HG03108 (cell line): Measurements from ENCODE around the gene WDR4.
"Not testable (repeated sequence)": the region's sequence is repeated elsewhere in the genome, so short reads cannot be mapped to it uniquely, and the experiment has no call there.

Source experiments
- ATAC-seq: cut with Tn5 transposase; IDR thresholded peaks from one replicate; pipeline ENCODE4 v1.9.1; 2021; ENCODE audit warnings: moderate library complexity; ENCODE audit not compliant: unreplicated experiment

Gene WDR4

DNA sequence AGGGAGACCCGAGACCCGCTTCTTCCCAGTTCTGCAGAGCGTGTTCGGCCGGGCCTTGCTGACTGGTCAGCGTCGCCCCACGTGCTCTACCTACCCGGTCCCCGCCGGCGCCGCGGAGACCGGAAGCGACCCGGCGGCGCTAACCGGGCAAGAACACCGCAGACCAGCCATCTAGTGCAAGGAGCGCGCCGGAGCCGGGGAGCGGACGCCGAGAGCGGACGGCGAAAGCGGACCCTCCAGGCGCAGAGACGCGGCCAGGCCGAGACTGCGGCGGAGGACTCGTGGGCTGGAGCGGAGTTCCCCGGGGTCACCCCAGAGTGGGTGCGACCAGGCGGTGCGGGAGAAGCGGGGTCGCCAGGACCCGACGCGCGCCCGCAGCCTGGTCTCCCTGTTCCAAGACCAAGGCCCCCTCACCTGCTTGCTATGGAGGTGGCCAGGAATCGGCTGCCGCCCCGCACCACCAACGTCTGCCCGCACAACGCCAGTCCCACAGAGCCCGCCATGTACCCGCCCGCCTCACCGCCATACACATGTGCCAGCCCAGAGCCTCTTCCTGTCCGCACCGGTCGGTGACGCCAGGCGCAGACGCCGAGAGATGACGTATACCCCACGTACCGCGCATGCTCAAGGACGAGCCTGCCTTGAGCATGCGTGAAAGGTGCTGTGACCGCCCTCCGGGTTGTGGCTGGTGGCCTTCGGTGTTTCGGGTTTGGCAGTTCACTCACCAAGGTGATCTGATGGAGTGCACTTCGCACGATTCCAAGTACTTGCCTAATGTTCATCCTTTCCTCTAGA lies at the start of gene WDR4:
Gene WDR4 (minus strand): TSS at position 547 of the 795 bp plus-strand sequence. CDS start 44 bp downstream, at position 503.
- ATAC-seq: peak; percentile 75

GRCh38 chr21:42927474-42928200 lies 48.3 kb upstream of the WDR4 start:
- ATAC-seq: not testable (repeated sequence)

DNA sequence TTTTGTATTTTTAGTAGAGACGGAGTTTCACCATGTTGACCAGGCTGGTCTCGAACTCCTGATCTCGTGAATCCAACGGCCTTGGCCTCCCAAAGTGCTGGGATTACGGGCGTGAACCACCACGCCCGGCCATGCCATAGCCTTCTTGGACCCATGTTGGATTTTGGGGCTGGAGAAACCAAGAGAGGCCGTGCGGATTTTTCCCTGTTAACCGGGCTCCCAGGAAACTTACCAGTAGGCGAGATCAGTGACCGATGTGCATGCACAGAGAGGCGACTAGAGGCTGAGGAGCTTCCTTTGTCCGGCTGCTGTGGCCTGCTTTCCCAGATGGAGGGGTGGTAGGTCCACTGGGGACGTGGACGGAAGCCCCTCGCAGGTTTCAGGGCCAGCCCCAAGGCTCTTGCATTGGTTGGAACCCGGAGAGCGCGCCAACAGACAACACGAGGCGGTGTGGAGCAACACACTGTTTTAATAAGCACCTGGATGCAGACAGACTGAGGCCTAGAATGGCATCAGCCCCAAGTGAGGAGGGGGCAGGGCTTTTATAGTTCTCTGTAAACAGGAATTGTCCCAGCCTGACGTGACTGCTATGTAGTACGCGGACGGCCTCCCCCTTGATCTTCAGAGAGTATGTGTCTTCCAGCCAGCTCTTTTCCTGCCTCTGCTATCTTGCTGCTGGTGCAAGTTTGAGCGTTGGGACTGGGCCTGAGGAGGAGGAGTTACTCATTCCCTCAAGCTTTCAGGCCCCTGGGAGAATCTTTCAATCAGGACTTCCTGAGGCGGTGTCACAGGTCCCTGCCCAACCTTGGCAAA lies 46.0 kb upstream of the WDR4 start, which contains the start of gene ERVH48-1:
Gene ERVH48-1 (minus strand): TSS at position 517 of the 813 bp plus-strand sequence. CDS start 6,624 bp downstream, outside the sequence.
- no peak for ATAC-seq

DNA sequence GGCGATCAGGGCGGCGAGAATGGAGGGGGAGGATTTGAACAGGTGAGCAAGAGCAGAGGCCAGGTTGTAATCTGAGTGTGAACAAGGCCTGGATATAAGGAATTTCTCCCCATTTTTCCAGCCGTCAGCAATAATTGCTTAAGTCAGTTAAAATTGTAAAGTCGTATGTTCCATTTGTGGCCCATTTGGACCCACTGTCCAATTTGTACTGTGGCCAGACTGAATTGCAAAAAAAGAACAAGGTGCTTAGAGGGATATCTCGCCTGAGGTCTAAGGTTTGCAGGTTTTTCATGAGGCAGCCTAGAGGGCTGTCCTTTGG lies 45.1 kb upstream of the WDR4 start:
- no peak for ATAC-seq

DNA sequence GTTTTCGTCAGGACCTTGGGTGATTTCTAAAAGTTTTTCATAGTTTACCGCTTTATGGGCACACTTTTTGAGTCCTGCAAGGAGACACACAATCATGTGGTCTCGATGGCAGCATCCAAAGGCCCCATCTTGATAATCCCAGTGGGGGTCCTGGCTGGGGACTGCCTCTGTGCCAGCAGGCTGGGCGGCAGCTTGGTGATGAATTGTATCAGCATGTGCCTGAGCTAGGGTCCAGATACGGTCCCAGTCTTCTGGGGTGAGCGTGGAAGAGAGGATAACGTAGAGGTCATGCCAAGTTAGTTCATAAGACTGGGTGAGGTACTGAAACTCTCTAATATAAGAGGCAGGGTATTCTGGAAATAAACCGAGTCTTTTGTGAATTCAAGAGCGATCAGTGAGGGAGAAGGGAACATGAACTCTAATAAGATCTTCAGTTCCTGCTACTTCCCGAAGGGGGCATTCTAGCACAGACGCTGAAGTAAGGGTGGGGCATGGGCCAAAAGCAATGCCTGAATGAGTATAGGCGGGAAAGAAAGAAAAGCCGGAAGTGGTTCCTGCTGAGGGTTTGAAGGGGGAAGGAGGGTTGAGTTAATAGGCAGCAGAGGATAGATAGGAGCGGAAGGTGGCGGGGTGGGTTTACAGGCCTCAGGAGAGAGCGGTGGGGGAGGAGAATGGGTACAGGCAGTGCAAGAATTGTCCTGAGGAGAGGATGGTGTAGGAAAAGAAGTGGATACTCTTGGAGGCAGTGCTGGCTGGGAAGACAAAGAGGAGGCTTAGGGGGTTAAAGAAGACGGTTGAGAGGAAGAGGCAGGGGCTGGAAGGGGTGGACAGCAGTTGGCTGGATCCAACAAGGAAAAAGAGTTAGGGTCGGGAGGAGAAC lies 44.5 kb upstream of the WDR4 start:
- no peak for ATAC-seq

GRCh38 chr21:42922918-42923317 lies 43.6 kb upstream of the WDR4 start:
- no peak for ATAC-seq

- no peak for ATAC-seq
These were observed 42.6 kb upstream of the WDR4 start for GRCh38 chr21:42921927-42922326.

- ATAC-seq: no peak
These were observed 39.0 kb upstream of the WDR4 start for GRCh38 chr21:42918291-42918690.

GRCh38 chr21:42913476-42913875 lies 34.1 kb upstream of the WDR4 start:
- ATAC-seq: no peak

GRCh38 chr21:42911920-42912319 lies 32.6 kb upstream of the WDR4 start:
- not testable (repeated sequence) for ATAC-seq

DNA sequence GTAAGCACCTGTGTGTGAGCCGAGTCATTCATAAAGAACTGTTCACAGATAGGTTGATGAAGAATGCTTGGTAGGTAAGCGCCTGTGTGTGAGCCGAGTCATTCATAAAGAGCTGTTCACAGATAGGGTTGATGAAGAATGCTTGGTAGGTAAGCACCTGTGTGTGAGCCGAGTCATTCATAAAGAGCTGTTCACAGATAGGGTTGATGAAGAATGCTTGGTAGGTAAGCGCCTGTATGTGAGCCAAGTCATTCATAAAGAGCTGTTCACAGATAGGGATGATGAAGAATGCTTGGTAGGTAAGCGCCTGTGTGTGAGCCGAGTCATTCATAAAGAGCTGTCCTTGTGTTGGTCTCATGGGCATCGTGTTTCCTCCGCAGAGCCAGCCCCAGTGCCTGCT lies 29.1 kb upstream of the WDR4 start:
- not testable (repeated sequence) for ATAC-seq

DNA sequence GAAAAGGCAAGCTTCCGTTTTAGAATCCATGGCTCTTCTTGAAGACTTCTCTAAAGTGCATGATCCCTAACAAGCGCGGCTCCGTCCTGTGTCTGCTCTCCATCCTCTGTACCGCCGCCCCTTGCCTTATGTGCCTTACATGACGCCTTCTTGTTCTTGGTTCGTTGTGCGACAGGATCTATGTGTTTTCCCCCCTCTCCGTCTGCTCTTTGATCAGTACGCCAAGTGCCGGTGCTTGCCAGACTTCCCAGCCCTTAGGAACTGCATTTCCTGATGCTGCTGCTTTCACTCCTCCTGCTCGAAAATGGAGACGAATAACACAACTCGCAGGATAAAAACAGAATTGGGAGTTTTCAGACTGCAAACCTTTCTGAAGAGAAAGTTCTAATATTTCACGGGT lies 26.9 kb upstream of the WDR4 start:
- no peak for ATAC-seq

DNA sequence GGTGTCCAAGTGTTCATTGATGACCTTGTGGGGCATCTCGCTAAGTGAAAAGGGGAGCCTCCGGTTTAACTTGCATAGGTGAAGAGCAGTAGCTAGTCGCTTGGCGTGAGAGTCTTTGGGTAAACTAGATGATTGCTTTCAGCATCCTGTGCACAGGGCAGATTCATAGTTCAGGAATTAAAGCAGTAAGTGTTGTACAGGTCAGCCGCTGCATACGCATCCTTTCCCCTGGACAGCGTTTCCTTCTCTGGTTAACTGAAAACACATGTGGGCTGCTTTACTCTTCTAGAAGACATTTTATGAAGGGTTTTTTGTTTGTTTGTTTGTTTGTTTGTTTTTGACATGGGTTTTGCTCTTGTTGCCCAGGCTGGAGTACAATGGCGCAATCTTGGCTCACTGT lies 25.9 kb upstream of the WDR4 start:
- ATAC-seq: no peak

DNA sequence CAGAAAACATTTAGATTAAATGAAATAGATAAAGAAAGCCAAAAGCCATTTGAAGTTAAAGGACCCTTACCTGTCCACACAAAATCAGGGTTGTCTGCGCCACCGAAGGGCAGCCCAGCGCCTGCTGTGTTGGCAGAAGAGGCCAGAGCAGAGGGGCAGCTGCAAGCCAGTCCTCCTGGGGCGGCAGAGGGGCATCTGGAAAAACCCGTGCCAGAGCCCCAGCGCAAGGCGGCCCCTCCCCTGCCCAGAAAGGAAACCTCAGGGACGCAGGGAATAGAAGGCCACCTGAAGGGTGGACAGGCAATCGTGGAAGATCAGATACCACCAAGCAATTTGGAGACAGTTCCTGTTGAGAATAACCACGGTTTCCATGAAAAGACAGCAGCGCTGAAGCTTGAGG lies 24.5 kb upstream of the WDR4 start:
- ATAC-seq: no peak

DNA sequence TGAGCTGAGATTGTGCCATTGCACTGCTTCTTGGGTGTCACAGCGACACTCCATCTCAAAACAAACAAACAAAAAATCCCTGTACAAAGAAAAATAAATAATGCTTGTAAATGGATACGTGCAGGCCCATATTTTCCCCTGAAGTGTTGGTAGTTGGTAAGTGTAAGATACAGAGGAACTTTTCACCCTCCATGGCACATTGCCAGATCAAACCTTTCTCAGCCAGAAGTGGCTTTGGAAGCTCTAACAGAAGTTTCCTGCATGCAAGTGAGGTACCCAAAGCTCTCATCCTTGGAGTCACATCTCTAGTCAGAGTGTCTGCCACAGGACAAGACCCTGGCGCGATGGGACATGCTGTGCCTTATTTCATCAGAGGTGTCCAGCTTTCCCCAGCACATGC lies 21.1 kb upstream of the WDR4 start:
- no peak for ATAC-seq

DNA sequence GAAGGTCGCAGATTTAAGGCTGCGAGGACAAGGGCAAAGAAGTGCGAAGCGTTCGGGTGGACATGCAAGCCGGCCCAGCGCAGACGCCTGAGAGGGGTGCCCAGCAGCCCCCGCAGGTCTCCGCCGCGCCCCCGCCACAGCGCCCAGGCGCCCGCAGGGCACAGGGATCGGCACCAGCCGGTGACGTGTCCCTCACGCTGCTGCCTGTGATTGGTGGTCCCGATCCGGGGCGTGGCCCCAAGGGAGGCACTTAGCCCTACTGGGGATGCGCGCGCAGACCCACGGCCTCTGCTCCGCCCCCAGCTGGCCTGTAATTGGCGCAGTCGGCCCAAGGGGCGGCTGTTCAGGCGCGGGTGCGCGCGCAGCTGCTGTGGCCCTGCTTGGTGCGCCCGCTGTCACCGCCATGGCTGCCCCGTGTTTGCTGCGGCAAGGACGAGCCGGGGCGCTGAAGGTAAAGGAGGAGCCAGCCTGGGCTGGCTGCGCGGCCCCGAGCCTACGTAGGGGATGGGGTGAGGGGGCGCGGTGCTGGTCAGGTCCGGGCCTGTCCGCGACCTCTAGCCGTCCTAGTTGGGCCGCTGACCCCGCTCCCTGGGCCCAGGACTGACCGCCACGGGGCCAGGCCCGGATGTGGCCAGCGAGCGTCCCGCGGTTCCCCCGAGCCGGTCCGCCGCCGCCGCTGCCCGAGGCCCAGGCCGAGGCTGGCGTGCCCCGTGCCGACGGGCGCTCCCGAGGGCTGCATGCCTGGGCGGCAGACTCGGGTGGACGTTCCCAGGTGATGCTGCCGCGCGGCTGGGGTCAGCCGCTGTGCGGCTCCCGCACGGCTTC lies 13.8 kb upstream of the WDR4 start, which contains the start of gene NDUFV3:
Gene NDUFV3 (plus strand): TSS at position 379 of the 825 bp plus-strand sequence. CDS start 25 bp downstream, at position 404.
- ATAC-seq: peak; percentile 95

DNA sequence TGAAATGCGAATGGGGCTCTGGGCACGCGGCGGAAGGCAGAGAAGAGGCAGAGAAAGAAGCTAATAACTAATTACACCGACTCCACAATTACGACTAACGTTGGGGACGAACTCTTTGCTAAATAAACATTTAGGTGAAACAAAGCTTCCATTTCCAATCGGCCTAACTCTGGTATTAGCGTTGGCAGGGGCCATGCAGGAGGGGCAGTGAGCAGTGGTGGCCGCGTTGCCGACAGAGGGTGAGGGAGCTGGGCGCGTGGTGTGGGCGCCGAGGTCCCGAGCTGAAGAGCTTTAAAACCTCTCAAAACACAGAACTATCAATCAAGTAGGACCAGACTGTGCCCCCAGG lies 13.2 kb upstream of the WDR4 start:
- ATAC-seq: no peak

DNA sequence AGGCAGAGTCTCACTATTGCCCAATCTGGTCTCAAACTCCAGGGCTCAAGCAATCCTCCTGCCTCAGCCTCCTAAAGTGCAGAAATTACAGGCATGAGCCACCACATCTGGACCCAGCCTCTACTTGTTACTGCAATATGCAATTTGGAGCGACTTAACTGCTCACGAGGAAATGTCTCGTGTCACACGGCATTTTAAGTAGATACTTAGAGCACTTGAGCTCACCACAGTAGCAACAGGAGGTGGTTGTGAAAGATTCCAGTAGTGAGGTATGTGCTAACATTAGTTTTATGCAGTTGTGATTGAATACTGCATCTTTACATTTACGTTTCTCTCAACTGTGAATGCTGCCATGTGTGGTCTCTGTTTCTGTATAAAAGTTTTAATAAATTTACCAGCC lies 8.0 kb upstream of the WDR4 start:
- ATAC-seq: no peak

GRCh38 chr21:42883921-42884320 lies 4.6 kb upstream of the WDR4 start:
- no peak for ATAC-seq

GRCh38 chr21:42880352-42880751 lies 1.0 kb upstream of the WDR4 start:
- ATAC-seq: no peak
